HG02763 (cell line): ENCODE results near the gene DSCAML1.

Source experiments
- ATAC-seq: cut with Tn5 transposase; IDR thresholded peaks from one replicate; pipeline ENCODE4 v1.9.1; 2021; ENCODE audit warnings: mild to moderate bottlenecking, moderate library complexity; ENCODE audit not compliant: unreplicated experiment

The DSCAML1 gene

DNA sequence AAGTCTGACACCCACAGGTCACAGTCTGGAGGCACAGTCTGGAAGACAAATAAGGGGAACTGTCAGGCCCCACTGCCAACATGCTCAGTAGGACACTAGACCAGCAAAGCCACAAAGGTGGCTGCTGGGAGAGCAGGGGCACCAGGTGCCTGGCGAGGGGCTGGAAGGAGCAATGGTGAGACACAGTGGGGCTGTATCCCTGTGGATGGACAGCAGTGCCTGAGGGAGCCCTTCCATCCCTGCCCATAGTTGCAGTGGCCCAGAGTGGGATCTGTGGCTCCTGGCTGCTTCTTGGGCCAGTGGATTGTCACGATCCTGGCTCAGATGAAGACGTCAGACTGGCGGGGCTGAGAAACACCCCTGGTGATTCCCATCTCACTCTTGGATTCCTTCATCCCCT is 154.6 kb downstream of the DSCAML1 start:
- ATAC-seq = no peak

DNA sequence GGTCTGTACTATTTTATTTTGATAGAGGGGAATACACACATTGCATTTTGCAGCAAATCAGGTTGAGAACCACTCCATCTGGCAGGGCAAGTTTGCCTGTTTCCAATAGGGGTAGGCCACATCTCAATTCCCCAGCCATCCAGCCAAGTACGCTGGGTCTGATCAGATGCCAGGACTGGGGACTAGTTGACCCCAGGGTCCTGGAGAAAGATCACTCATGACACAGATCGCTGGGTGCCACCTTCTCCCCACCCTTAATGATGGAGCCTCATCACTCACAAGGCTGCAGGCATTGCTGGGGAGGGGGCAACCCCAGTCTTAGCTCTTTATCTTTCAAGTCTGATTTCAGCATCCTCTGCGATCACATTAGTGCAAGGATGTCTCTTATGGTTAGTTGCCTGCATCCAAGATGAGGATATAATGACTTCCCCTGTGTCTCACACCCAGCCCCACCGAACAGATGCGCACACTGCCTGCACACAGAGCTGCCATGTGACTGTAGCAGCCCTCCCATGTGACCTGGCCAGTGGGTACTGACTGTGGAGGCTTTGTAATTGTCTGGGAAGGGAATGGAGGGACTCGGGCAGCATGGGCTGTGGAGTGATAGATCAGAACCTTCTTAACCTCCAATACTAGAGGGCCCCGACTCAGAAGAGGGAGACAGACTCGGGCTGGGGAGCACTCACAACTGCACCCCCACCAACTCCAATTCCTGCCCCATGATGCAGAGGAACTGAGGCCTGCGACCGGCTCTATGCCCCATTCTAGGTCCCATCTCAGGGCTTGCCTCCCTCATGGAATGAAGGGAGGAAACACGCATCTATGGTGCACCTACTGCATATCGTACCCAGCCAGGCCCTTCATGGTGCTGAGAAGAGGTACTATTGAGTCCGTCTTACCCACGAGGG is 155.8 kb downstream of the DSCAML1 start:
- ATAC-seq = no peak

GRCh38 chr11:117640041-117640440 is 157.0 kb downstream of the DSCAML1 start:
- ATAC-seq = no peak

DNA sequence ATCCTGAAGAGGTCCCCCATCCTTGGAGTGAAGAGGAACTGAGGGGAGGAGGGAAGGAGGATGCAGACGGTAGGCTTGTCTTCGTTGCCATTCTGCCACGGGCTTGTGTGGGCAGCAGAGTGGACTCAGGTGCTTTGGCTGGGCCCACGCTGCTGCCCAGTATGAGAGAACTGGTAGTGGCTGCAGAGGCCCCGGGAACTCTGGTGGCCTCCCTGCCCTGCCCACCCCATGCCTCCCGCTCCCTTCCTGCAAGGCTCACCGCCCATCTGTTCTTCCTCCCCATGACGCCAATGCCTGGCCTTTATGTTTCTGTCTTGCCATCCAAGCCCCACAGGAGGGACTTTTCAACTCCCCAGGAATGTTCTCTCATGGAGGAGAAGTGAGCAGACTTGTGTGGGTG is 157.4 kb downstream of the DSCAML1 start:
- no peak for ATAC-seq

- no peak for ATAC-seq
These were observed 158.0 kb downstream of the DSCAML1 start for GRCh38 chr11:117638911-117639543.

- ATAC-seq = no peak
These were observed 162.0 kb downstream of the DSCAML1 start for GRCh38 chr11:117634756-117635603.

DNA sequence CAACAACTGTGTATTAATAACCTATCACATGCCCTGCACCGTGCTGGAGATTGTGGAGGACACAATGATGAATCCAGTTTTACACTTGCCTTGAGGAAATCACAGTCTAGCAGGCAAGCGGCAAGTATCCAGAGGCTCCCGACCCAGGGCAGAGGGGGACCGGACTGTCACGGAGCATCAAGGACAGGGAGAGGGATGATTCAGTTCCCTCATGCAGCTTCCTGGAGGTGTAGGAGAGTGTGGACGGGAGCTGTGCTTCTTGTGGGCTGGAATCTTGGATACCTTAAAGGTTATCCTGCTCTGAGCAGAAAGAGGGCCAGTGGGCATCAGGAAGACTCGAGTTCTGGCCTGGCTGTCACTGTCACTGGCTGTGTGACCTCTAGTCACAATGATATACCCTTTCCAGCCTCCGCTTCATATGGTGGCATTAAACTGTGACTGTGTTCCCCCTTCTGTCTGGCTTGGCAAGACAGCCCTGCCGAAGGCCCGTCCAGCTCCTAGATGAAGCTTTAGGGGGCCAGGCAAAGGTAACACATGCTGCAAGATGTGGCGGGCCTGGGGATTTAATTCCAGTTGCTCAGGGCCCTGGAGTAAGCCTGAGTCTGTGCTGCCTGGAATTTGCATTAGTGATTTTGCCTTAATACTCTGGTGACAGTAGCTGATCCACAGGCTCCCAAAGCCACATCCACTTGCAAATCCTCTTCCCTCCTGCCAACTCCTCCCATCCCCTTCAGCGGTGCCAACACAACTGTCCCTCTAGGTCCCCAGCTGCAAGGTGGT is 162.8 kb downstream of the DSCAML1 start:
- no peak for ATAC-seq

DNA sequence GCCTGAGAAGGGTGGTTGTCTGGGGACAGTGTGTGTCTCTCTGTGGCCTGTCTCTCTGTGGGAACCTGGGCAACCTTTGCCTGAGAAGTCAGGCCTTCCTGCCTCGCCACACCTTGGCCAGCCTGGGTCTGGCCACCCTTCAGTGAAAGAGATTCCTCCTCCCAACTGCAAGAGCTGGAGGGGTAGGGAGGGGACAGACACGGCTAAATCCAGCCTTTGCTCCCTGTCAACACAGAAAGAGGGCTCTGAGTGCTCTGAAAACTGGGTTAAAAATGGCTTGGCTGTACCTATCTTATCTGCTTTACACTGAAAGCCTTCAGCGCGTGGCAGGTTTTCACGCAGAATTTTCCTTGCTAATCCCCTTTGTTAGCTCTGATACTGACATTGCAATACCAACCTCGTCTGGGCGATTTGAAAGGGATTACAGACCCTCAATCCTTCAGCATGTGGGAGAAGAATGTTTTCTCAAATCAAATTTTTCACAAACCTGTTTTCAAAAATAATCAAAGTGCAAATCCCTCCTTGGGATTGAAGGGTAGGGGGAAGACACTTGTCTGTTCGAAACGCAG is 163.7 kb downstream of the DSCAML1 start:
- ATAC-seq = no peak

- no peak for ATAC-seq
These were observed 164.7 kb downstream of the DSCAML1 start for GRCh38 chr11:117632306-117632705.

- ATAC-seq = no peak
These were observed 165.5 kb downstream of the DSCAML1 start for GRCh38 chr11:117631336-117632140.

DNA sequence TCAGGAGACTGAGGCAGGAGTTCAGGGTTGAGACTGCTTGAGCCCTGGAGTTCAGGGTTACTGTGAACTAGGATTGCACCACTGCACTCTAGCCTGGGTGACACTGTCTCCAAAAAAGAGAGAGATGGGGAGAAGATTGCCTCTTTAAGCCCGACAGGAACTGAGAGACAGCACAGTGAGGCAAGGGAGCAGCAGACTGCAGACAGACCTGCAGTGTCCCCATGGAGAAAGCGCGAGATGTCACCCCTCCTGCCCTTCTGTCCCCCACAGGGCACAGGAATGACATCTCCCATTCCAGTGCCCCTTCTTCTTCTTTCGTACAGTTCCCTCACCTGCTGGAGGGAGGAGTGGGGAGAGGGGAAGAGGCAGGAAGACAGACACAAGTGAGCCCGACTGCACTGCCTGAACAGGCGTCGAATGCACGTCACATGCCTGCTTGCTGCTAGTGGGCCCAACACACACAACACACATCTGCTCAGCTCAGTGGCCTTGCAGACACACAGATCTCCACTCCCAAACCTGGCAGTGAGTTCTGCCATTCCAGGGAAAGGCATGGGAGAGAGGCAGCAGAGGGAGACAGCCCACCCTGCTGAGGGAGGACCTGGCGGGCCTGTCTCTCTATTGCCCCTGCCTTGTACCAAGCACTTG is 167.0 kb downstream of the DSCAML1 start:
- no peak for ATAC-seq

GRCh38 chr11:117629146-117629545 is 167.9 kb downstream of the DSCAML1 start:
- no peak for ATAC-seq

GRCh38 chr11:117627259-117627658 is 169.8 kb downstream of the DSCAML1 start:
- no peak for ATAC-seq

DNA sequence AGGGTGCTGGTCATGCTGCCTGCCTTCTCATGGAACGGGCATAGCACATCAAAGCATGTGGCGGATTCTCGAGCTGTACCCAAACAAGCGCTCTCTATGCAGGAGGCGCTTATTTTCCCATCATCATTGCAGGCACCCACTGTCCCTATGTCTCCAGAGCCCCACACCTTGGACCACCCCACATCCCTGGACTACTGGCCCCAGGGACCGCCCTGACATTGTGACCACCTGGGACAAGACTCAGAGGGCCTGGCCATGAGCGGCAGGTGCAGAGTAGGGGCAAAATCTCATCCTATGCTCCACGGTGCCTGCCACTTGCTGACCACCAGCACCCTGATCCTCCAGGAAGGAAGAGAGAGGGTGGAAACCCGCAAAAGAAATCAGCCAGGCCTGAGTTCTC is 170.4 kb downstream of the DSCAML1 start:
- no peak for ATAC-seq

GRCh38 chr11:117625237-117625636 is 171.8 kb downstream of the DSCAML1 start:
- ATAC-seq = no peak

- no peak for ATAC-seq
These were observed 173.2 kb downstream of the DSCAML1 start for GRCh38 chr11:117623831-117624271.

DNA sequence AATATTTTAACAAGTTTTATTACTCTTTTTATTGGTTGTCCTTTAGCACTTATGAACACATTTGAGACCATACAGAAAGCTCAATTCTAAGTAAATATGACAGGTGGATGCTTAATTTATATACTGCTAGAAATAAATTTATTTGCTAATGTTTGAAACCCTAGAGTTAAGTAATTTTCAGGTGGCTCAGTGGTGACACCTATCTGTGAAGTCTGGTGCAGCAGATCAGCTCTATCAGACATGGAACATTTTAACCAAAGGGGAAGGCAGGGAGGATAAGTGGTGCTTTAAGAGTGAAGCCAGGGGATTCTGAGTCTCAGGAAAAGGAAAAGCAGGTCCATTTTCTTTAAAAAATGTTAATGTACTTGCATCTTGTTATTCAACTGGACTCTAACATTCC is 175.8 kb downstream of the DSCAML1 start:
- ATAC-seq = no peak

GRCh38 chr11:117620659-117621058 is 176.4 kb downstream of the DSCAML1 start:
- ATAC-seq = no peak

DNA sequence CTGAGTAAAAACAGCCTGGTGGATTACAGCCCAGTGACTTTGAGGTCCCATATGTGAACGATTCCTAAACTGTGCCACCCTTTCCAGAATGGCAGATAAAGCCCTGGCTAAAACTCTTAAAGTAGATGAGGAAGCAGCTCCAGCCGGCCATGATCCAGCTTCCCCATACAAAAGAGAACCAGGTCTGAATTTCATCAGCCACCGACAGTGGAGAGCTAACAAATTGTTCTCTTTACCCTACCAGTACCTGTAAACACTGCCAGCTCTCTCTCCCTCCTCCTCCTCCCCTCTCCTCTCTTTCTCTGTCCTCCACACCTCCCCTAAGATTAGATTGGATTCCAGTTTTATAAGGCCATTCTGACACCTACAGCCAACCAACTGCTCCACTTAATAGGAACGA is 176.9 kb downstream of the DSCAML1 start:
- ATAC-seq = no peak
